OCI-LY7 (cell line): ENCODE results near the gene H2BK1.

Source experiments
- EZH2phosphoT487 ChIP-seq: fragments of 200-600 bp; sonication (generic); IDR thresholded peaks from 2 replicates; pipeline ENCODE4 v1.6.1; 2018; ENCODE audit warnings: low read depth, borderline replicate concordance, mild to moderate bottlenecking, mixed run types, antibody characterized with exemption, low read length, moderate library complexity, mixed read lengths
- TF ChIP-seq, protein P1 (sequence below): fragments of 200-600 bp; sonication (generic); conservative IDR thresholded peaks from 2 replicates; pipeline ENCODE4 v1.5.1; 2014; ENCODE audit warnings: mild to moderate bottlenecking, antibody characterized with exemption, low read length, moderate library complexity, mixed read lengths

DNA sequence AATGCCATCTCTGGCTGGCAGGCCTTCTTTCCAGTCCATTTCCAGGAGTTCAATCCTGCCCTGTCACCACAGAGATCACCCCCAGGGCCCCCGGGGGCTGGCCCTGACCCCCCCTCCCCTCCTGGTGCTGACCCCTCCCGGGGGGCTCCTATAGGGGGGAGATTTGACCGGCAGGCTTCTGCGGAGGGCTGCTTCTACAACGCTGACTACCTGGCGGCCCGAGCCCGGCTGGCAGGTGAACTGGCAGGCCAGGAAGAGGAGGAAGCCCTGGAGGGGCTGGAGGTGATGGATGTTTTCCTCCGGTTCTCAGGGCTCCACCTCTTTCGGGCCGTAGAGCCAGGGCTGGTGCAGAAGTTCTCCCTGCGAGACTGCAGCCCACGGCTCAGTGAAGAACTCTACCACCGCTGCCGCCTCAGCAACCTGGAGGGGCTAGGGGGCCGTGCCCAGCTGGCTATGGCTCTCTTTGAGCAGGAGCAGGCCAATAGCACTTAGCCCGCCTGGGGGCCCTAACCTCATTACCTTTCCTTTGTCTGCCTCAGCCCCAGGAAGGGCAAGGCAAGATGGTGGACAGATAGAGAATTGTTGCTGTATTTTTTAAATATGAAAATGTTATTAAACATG is 28.0 kb upstream of the H2BK1 start:
- TF ChIP-seq, protein P1, sequence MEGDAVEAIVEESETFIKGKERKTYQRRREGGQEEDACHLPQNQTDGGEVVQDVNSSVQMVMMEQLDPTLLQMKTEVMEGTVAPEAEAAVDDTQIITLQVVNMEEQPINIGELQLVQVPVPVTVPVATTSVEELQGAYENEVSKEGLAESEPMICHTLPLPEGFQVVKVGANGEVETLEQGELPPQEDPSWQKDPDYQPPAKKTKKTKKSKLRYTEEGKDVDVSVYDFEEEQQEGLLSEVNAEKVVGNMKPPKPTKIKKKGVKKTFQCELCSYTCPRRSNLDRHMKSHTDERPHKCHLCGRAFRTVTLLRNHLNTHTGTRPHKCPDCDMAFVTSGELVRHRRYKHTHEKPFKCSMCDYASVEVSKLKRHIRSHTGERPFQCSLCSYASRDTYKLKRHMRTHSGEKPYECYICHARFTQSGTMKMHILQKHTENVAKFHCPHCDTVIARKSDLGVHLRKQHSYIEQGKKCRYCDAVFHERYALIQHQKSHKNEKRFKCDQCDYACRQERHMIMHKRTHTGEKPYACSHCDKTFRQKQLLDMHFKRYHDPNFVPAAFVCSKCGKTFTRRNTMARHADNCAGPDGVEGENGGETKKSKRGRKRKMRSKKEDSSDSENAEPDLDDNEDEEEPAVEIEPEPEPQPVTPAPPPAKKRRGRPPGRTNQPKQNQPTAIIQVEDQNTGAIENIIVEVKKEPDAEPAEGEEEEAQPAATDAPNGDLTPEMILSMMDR: no peak
- TF ChIP-seq EZH2phosphoT487: no peak
